IMR-90 (cell line): Measurements from ENCODE around the gene CADM2. TPM values are rescaled to one million over a fixed set of nuclear protein-coding genes. Genes with fewer than 3 reads are reported as not detected.

Experiments used
- ATAC-seq: fragments of 200-7000 bp; cut with Tn5 transposase; 2 replicates; pipeline ENCODE4 v1.9.1; 2020; ENCODE audit warnings: low read depth, mild to moderate bottlenecking, moderate library complexity
- BruUV-seq: library from RNA; stranded (reverse); fragments of 400-500 nt; replicated peaks from 2 replicates; lab custom pipeline; 2021; lab: Mats Ljungman, UMichigan
- CTCF ChIA-PET: fragments of 300-600 bp; formaldehyde crosslinking; extraction: SDS; loops from one replicate; lab custom pipeline; 2021; ENCODE audit warnings: antibody characterized with exemption; lab: Yijun Ruan, JAX
- POLR2A ChIA-PET: fragments of 300-600 bp; sonication (Branson Sonifier 250); formaldehyde crosslinking; loops from one replicate; lab custom pipeline; 2022; ENCODE audit warnings: antibody characterized with exemption; ENCODE audit not compliant: unreplicated experiment; lab: Charles Lee
- DNase-seq: peaks from one replicate; pipeline ENCODE4 v3.0.0; 2013
- H2AFZ ChIP-seq: replicated peaks from 2 replicates; pipeline ENCODE3; 2013; ENCODE audit warnings: low read length, mild to moderate bottlenecking; ENCODE audit not compliant: poor library complexity
- H2AK5ac ChIP-seq: 2 replicates; pipeline ENCODE4 v1.6.1; 2013; ENCODE audit warnings: low read depth, low read length, inconsistent platforms
- H2AK9ac ChIP-seq: replicated peaks from 2 replicates; pipeline ENCODE3; 2013; ENCODE audit warnings: mild to moderate bottlenecking, low read depth, low read length, moderate library complexity; ENCODE audit not compliant: poor library complexity
- H2BK120ac ChIP-seq: 2 replicates; pipeline ENCODE4 v1.6.1; 2013; ENCODE audit warnings: low read depth, low read length, inconsistent platforms
- H2BK15ac ChIP-seq: 3 replicates; pipeline ENCODE4 v1.6.1; 2013; ENCODE audit warnings: low read depth, low read length, inconsistent platforms
- H2BK20ac ChIP-seq: 2 replicates; pipeline ENCODE4 v1.6.1; 2013; ENCODE audit warnings: low read depth, mild to moderate bottlenecking, inconsistent platforms, low read length, moderate library complexity
- H2BK5ac ChIP-seq: 2 replicates; pipeline ENCODE4 v1.6.1; 2013; ENCODE audit warnings: mild to moderate bottlenecking, low read depth, low read length, inconsistent platforms; ENCODE audit not compliant: poor library complexity, severe bottlenecking
- H3K14ac ChIP-seq: replicated peaks from 2 replicates; pipeline ENCODE4 v1.6.1; 2013; ENCODE audit warnings: low read depth, low read length, inconsistent platforms
- H3K18ac ChIP-seq: 2 replicates; pipeline ENCODE4 v1.6.1; 2013; ENCODE audit warnings: low read depth, low read length, control low read depth
- H3K23ac ChIP-seq: 2 replicates; pipeline ENCODE4 v1.6.1; 2013; ENCODE audit warnings: low read depth, low read length, inconsistent platforms
- H3K27ac ChIP-seq: 2 replicates; pipeline ENCODE4 v1.5.1; 2013; ENCODE audit warnings: mild to moderate bottlenecking, control low read depth, low read length; ENCODE audit not compliant: insufficient read depth
- H3K27me3 ChIP-seq: 2 replicates; pipeline ENCODE4 v1.6.1; 2013; ENCODE audit warnings: low read length; ENCODE audit not compliant: control insufficient read depth, insufficient read depth
- H3K36me3 ChIP-seq: 2 replicates; pipeline ENCODE4 v1.6.1; 2013; ENCODE audit warnings: low read length, mixed read lengths; ENCODE audit not compliant: control insufficient read depth, insufficient read depth
- H3K4ac ChIP-seq: 2 replicates; pipeline ENCODE4 v1.6.1; 2013; ENCODE audit warnings: low read depth, low read length, inconsistent platforms
- H3K4me1 ChIP-seq: 2 replicates; pipeline ENCODE4 v1.6.1; 2013; ENCODE audit warnings: low read length, mixed read lengths; ENCODE audit not compliant: control insufficient read depth, insufficient read depth
- H3K4me2 ChIP-seq: 2 replicates; pipeline ENCODE4 v1.6.1; 2013; ENCODE audit warnings: low read depth, mild to moderate bottlenecking, control low read depth, low read length, moderate library complexity
- H3K4me3 ChIP-seq: 2 replicates; pipeline ENCODE4 v1.5.1; 2013; ENCODE audit warnings: low read depth, mild to moderate bottlenecking, control low read depth, low read length, moderate library complexity; ENCODE audit not compliant: insufficient read depth
- H3K56ac ChIP-seq: 2 replicates; pipeline ENCODE4 v1.6.1; 2013; ENCODE audit warnings: low read length, inconsistent platforms; ENCODE audit not compliant: insufficient read depth; ENCODE audit errors: extremely low read depth
- H3K79me1 ChIP-seq, 2 experiments: 2 replicates each; pipeline ENCODE4 v1.6.1; 2013; ENCODE audit warnings: low read length in 2 of 2, inconsistent platforms in 1 of 2, low read depth in 1 of 2
- H3K9ac ChIP-seq: 2 replicates; pipeline ENCODE4 v1.6.1; 2013; ENCODE audit warnings: low read depth, low read length, control low read depth
- H3K9me1 ChIP-seq: 2 replicates; pipeline ENCODE4 v1.6.1; 2013; ENCODE audit warnings: low read length, inconsistent platforms; ENCODE audit not compliant: insufficient read depth
- H3K9me3 ChIP-seq: 2 replicates; pipeline ENCODE4 v1.6.1; 2013; ENCODE audit warnings: low read length; ENCODE audit not compliant: control insufficient read depth, insufficient read depth
- H4K20me1 ChIP-seq: 2 replicates; pipeline ENCODE4 v1.6.1; 2013; ENCODE audit warnings: low read length, inconsistent platforms; ENCODE audit not compliant: insufficient read depth
- H4K5ac ChIP-seq: 2 replicates; pipeline ENCODE4 v1.6.1; 2013; ENCODE audit warnings: mild to moderate bottlenecking, low read depth, low read length, control low read depth
- H4K8ac ChIP-seq, 2 experiments: 2 replicates each; pipeline ENCODE4 v1.6.1; 2013; ENCODE audit warnings: low read depth in 2 of 2, low read length in 2 of 2, control low read depth in 1 of 2, inconsistent platforms in 1 of 2
- H4K91ac ChIP-seq: 2 replicates; pipeline ENCODE4 v1.6.1; 2013; ENCODE audit warnings: low read depth, low read length, inconsistent platforms; ENCODE audit not compliant: insufficient read depth
- BHLHE40 ChIP-seq: fragments of 150-350 bp; IDR thresholded peaks from 2 replicates; pipeline ENCODE4 v1.6.1; 2016; ENCODE audit warnings: mild to moderate bottlenecking, low read depth, low read length
- CEBPB ChIP-seq: IDR thresholded peaks from 2 replicates; pipeline ENCODE4 v1.6.1; 2012; ENCODE audit warnings: low read depth, low read length, improper control_type of control experiment
- CHD1 ChIP-seq: IDR thresholded peaks from 2 replicates; pipeline ENCODE4 v1.6.1; 2012; ENCODE audit warnings: low read depth, low read length, improper control_type of control experiment
- CTCF ChIP-seq: conservative IDR thresholded peaks from 2 replicates; pipeline ENCODE4 v1.5.1; 2012; ENCODE audit warnings: mild to moderate bottlenecking, low read depth, low read length, improper control_type of control experiment
- ELK1 ChIP-seq: fragments of 150-350 bp; IDR thresholded peaks from 2 replicates; pipeline ENCODE4 v1.6.1; 2016; ENCODE audit warnings: low read depth, mild to moderate bottlenecking, low read length, moderate library complexity, borderline replicate concordance
- FOS ChIP-seq: fragments of 150-350 bp; IDR thresholded peaks from 2 replicates; pipeline ENCODE4 v1.6.1; 2016; ENCODE audit warnings: low read depth, low read length
- MAFK ChIP-seq: IDR thresholded peaks from 2 replicates; pipeline ENCODE4 v1.6.1; 2012; ENCODE audit warnings: low read depth, low read length, improper control_type of control experiment
- MAZ ChIP-seq: IDR thresholded peaks from 2 replicates; pipeline ENCODE4 v1.6.1; 2012; ENCODE audit warnings: low read depth, mild to moderate bottlenecking, low read length, improper control_type of control experiment, moderate library complexity, borderline replicate concordance
- MXI1 ChIP-seq: IDR thresholded peaks from 2 replicates; pipeline ENCODE4 v1.6.1; 2012; ENCODE audit warnings: low read depth, mild to moderate bottlenecking, low read length, moderate library complexity, borderline replicate concordance
- NFE2L2 ChIP-seq: fragments of 150-350 bp; IDR thresholded peaks from 2 replicates; pipeline ENCODE4 v1.6.1; 2016; ENCODE audit warnings: low read depth, mild to moderate bottlenecking, low read length
- POLR2A ChIP-seq: IDR thresholded peaks from 2 replicates; pipeline ENCODE4 v1.6.1; 2012; ENCODE audit warnings: mild to moderate bottlenecking, low read depth, low read length
- RAD21 ChIP-seq: IDR thresholded peaks from 2 replicates; pipeline ENCODE4 v1.6.1; 2012; ENCODE audit warnings: low read length, improper control_type of control experiment
- RCOR1 ChIP-seq: IDR thresholded peaks from 2 replicates; pipeline ENCODE4 v1.6.1; 2012; ENCODE audit warnings: mild to moderate bottlenecking, low read length, improper control_type of control experiment; ENCODE audit not compliant: insufficient replicate concordance
- RFX5 ChIP-seq: IDR thresholded peaks from 2 replicates; pipeline ENCODE4 v1.8.0; 2012; ENCODE audit warnings: low read depth, mild to moderate bottlenecking, low read length, moderate library complexity
- SMC3 ChIP-seq: fragments of 150-350 bp; IDR thresholded peaks from 2 replicates; pipeline ENCODE4 v1.6.1; 2016; ENCODE audit warnings: low read depth, mild to moderate bottlenecking, antibody characterized with exemption, low read length, moderate library complexity
- USF2 ChIP-seq: fragments of 150-350 bp; IDR thresholded peaks from 2 replicates; pipeline ENCODE4 v1.6.1; 2017; ENCODE audit warnings: mild to moderate bottlenecking, antibody characterized with exemption, low read length, low read depth
- WGBS, 2 experiments: methylation state at CpG; one replicate each; pipeline versions ENCODE4 v1.1.5 to v1.1.7; 2013; ENCODE audit warnings: missing lambda C conversion rate in 2 of 2; ENCODE audit not compliant: insufficient read length in 1 of 2; ENCODE audit errors: extremely low coverage in 2 of 2; 5-methylcytosine and 5-hydroxymethylcytosine counted together
- dilution Hi-C: fragments of 300-500 bp; cut with HindIII; formaldehyde crosslinking; loops from one replicate; pipeline ENCODE4 v1.14.3; 2018; ENCODE audit warnings: low sequenced_read_pairs; ENCODE audit not compliant: unreplicated experiment
- in situ Hi-C: fragments of 300-500 bp; cut with MboI; formaldehyde crosslinking; loops from 3 replicates; pipeline ENCODE4 v1.14.3; 2019; ENCODE audit warnings: low sequenced_read_pairs, inconsistent platforms, mixed read lengths
- intact Hi-C: fragments of 100-400 bp; cut with micrococcal nuclease; formaldehyde crosslinking; loops from 2 replicates; pipeline ENCODE4 v1.10.0; 2022
- polyA plus RNA-seq, 3 experiments: library from polyadenylated mRNA; depleted of rRNA; stranded (reverse); fragments of >200 nt; gene quantifications; 2 replicates each; pipeline ENCODE4 v1.2.3, GENCODE V29; 2012; ENCODE audit warnings: low replicate concordance in 1 of 3
- total RNA-seq: library from RNA; depleted of rRNA; stranded (reverse); fragments of >200 nt; gene quantifications from 2 replicates; pipeline ENCODE4 v1.2.3, GENCODE V29; 2012

Gene CADM2
- total and polyA plus RNA-seq, 2 of the 4 experiments (the other 2 are of a cell fraction) = not detected

GRCh38 chr3:85312331-85312730, 353.5 kb downstream of the CADM2 start:
- Histone ChIP-seq H4K91ac (no peak overlapping the region), H3K4me1 (no peaks in the 10 kb centered on the region), H3K36me3 (no peaks in the 10 kb centered on the region), H4K20me1 (no peaks in the 10 kb centered on the region), H3K9me1 (no peaks in the 10 kb centered on the region), H2AK5ac (no peak overlapping the region), H3K27me3 (no peaks in the 10 kb centered on the region), H2AK9ac (no peak overlapping the region), H3K23ac (no peak overlapping the region), H3K79me1 (no peaks in the 10 kb centered on the region), H3K9ac (no peak overlapping the region), H2BK120ac (no peak overlapping the region), H3K27ac (no peak overlapping the region), H3K4me3 (no peak overlapping the region), H3K9me3 (0 out of 2 replicates have a peak, but pooled peaks cover 2% of the 10 kb centered on the region), H2AFZ (no peak overlapping the region), H4K8ac (no peak overlapping the region), H3K4me2 (no peak overlapping the region), H3K14ac (no peak overlapping the region), H2BK15ac (no peak overlapping the region), H2BK5ac (no peak overlapping the region), H3K4ac (no peak overlapping the region), H3K18ac (no peak overlapping the region), H3K56ac (no peak overlapping the region), H4K5ac (no peak overlapping the region), H2BK20ac (no peak overlapping the region)
- WGBS, 2 experiments = no CpG with 5 or more reads among the region's 3 CpGs
- POLR2A ChIA-PET = no interaction called here
- CTCF ChIA-PET = no interaction called here
- dilution Hi-C loops = no loop called here
- ATAC-seq = no peak
- TF ChIP-seq USF2 (no peak), MAFK (no peak), POLR2A (no peak), RFX5 (no peak), MXI1 (no peak), BHLHE40 (no peak), CEBPB (no peak), CTCF (no peak), MAZ (no peak), RCOR1 (no peak), NFE2L2 (no peak), RAD21 (no peak), ELK1 (no peak), FOS (no peak), SMC3 (no peak), CHD1 (no peak)
- in situ Hi-C loops = no loop called here
- no TSS peak for BruUV-seq
- DNase-seq = no peak
- intact Hi-C loops = no loop called here
